ENCODE results near the gene DGAT2.

Gene DGAT2

GRCh38 chr11:75800136-75800675 is 31.6 kb downstream of the DGAT2 start:
- DNase-seq (ENCODE audit: low read depth): no peak
- TF ChIP-seq CTCF (IDR thresholded peaks at IDR 0.05; ENCODE audit: low read length, missing control alignments): no peak
- H3K4me3 ChIP-seq (replicated peaks; ENCODE audit: low read depth, low read length): no peak overlapping the region

GRCh38 chr11:75800728-75801361 is 32.3 kb downstream of the DGAT2 start:
- no peak for DNase-seq (ENCODE audit: low read depth)
- no peak for TF ChIP-seq CTCF (IDR thresholded peaks at IDR 0.05; ENCODE audit: low read length, missing control alignments)
- H3K4me3 ChIP-seq (replicated peaks; ENCODE audit: low read depth, low read length): no peak overlapping the region

DNA sequence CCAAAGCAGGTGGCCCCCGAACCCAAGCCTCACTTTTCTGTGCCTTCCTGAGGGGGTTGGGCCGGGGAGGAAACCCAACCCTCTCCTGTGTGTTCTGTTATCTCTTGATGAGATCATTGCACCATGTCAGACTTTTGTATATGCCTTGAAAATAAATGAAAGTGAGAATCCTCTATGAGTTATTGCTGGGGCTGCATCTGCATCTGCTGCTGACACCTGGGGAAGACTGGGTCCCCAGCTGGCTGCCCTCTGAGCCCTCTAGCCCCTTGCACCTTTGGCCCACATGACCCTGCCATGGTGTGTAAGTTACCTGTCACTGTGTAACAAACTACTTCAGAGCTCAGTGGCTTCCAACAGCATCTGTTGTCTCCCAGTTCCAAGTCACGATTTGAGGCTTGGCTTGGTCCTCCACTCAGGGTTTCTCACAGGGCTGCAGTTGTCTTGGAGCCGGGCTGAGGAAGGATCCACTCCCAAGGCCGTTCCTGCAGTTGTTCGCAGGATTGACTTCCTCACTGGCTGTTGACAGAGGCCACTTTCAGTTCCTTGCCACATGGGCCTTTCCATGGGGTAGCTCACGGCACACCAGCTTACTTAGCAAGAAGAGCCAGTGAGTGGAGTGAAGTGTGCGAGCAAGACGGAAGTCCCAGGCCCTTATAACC is 32.9 kb downstream of the DGAT2 start:
- H3K4me3 ChIP-seq (replicated peaks; ENCODE audit: low read depth, low read length): no peak overlapping the region
- DNase-seq (ENCODE audit: low read depth): no peak
- no peak for TF ChIP-seq CTCF (IDR thresholded peaks at IDR 0.05; ENCODE audit: low read length, missing control alignments)

DNA sequence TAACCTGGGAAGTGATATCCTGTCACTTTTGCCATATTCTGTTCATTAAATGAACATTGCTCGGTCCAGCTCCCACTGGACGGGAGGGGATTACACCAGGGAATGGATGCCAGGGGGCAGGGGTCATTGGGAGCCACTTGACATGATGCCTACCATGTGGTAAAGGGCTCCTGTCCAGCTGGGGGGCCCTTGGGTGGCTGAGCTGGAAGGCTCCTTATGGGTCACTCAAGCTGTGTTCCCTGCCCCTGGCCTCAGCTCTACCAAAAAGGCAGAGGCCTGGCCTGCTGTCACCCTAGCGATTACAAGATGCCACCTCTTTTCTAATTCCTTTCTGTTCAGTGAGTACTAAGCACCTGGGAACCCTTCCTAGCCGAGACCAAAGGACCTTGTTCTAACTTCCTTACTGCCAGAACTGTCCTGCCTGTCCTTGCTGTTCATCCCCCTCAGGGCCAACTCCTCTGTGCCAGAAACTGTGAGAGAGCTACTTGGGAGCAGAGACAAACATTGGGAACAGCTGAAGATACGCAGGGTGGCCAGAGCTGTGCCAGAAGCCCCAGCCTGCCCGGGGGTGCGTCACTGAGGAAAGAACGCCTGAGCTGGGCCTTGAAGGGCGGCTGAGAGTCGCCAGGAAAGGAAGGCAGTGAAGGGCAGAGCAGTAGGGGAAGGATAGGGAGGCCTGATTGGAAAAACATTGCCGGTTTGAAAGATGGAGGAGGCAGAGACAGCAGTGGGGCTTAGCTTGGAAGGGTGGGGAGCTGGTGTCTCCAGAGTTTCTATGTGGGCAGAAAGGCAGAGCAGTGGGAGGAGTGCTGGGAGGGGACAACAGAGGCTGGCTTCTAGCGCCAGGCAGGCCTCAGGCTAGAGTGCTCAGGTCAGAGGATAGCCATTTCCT is 33.7 kb downstream of the DGAT2 start:
- no peak for TF ChIP-seq CTCF (IDR thresholded peaks at IDR 0.05; ENCODE audit: low read length, missing control alignments)
- no peak for DNase-seq (ENCODE audit: low read depth)
- no peak overlapping the region for H3K4me3 ChIP-seq (replicated peaks; ENCODE audit: low read depth, low read length)

DNA sequence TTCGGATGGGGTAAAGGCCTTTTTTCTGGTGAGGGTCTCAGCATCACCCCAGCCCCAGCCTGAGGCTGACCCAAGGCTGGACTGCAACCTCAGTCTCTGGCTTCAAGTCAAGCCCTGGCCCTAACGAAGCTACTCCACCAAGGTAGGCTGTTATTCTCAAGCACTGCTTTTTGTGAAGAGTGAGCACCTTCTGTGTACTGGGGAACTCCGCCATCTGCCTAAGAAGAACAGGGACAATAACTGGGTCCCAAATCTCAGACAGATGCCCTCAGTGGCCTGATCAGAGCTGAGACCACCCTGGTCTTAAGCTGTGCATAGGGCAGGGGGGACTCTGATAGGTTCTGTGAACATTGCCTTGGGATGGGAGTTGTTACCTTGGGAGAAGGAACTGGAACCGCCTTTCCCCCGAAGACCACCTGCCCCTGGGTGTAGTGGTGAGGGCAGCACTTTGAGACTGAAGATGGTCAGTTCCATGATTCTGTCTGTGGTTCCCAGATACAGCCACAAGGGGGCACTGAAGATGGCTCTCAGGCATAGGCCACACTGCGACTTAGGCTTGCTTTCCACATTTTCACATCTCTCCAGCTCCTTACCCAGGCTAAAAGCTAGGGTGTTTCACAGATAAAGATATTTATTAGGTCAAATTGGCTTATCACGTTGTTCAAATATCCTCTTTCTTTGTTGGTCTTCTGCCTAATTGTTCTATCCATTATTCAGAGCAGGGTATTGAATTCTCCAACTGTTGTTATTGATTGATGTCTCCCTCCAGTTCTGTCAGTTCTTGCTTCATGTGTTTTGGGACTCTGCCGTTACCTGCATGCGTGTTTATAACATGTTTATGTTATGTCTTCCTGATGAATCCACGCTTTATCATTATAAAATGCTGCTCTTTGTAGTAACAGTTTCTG is 34.6 kb downstream of the DGAT2 start:
- DNase-seq (ENCODE audit: low read depth): peak; percentile 83
- peak; percentile 97 for TF ChIP-seq CTCF (IDR thresholded peaks at IDR 0.05; ENCODE audit: low read length, missing control alignments)
- H3K4me3 ChIP-seq (replicated peaks; ENCODE audit: low read depth, low read length): no peak overlapping the region

DNA sequence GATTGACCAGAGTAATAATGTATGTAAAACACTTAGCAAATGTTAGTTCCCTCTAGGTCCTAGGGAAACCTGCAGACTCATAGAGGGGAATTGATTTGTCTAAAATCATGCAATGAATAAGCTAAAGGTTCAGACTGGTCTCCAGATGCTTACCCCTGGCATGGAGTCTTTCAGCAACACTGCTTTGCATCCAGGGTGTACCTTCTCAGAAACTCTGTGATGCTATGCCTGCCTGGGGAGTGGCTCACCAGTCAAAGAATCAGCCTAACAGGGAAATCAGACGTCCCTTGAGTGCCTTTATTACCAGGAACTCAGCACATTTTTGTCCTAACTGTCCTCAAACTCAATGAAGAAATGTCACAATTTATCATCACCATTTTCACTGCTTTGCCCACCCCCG is 40.5 kb downstream of the DGAT2 start:
- TF ChIP-seq CTCF (IDR thresholded peaks at IDR 0.05; ENCODE audit: low read length, missing control alignments): no peak
- H3K4me3 ChIP-seq (replicated peaks; ENCODE audit: low read depth, low read length): no peak overlapping the region
- DNase-seq (ENCODE audit: low read depth): no peak
